ENCODE measurements around the gene PPP5C.

GRCh38 chr19:46321653-46322052 is 25.2 kb upstream of the PPP5C start:
- no peak for TF ChIP-seq TAF7 (optimal IDR thresholded peaks at IDR 0.05; ENCODE audit: borderline replicate concordance, low read depth, low read length)
- TF ChIP-seq EP300 (IDR thresholded peaks at IDR 0.05; ENCODE audit: borderline replicate concordance in 1 of 2, low read depth in 2 of 2, low read length in 2 of 2): no peak
- TF ChIP-seq POLR2A (IDR thresholded peaks at IDR 0.05; ENCODE audit: control extremely low read depth in 1 of 2, low read depth in 2 of 2, low read length in 2 of 2): no peak
- TF ChIP-seq JUND (IDR thresholded peaks at IDR 0.05; ENCODE audit: low read length): no peak
- TF ChIP-seq MAX (IDR thresholded peaks at IDR 0.05): no peak
- no peak for TF ChIP-seq BCL11A (IDR thresholded peaks at IDR 0.05; ENCODE audit: low read depth in 2 of 2, low read length in 2 of 2)
- no peak for TF ChIP-seq MAFK (IDR thresholded peaks at IDR 0.05; ENCODE audit: low read depth, low read length)
- TF ChIP-seq TBP (IDR thresholded peaks at IDR 0.05; ENCODE audit: low read depth, low read length): no peak
- TF ChIP-seq POLR2AphosphoS5 (IDR thresholded peaks at IDR 0.05; ENCODE audit: low read depth, low read length): no peak
- no peak for TF ChIP-seq CBX8 (IDR thresholded peaks at IDR 0.05; ENCODE audit: borderline replicate concordance, low read depth, low read length)
- no peak for TF ChIP-seq CEBPB (IDR thresholded peaks at IDR 0.05; ENCODE audit: low read depth, low read length)
- TF ChIP-seq RBBP5 (IDR thresholded peaks at IDR 0.05; ENCODE audit: borderline replicate concordance, low read depth, low read length): no peak
- TF ChIP-seq ATF3 (IDR thresholded peaks at IDR 0.05; ENCODE audit: insufficient read depth, low read depth, low read length): no peak

Data from H1 (cell line).